ENCODE results near the gene ABHD17B. TPM values are rescaled to one million over a fixed set of nuclear protein-coding genes. Genes with fewer than 3 reads are reported as not detected.

Gene ABHD17B
- total RNA-seq, 2 experiments from 2014 or later: 11.4 to 11.7 TPM

DNA sequence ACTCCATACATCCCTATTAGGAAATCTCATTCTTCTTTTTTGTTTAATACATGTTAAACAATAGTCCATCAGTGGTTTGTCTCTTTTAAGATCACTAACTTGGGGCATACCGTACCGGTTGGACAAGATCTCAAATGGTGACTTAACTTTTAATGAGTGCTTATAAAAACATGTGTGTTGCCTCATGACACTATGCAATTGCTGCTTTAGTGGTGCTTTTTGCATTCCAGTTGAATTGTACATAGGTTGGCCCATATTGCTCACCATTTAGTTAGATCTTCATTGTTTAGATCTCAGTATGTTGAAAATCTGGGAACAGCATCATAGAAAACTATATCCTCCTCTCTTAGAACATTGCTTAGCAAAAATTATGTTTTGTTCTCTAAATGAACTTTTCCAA is 18.2 kb upstream of the ABHD17B start:
- H3K36me3 Mint-ChIP-seq: peaks cover 10% of the 10 kb centered on the region
- ChIA-PET CTCF (no interaction called here), POLR2A (no interaction called here)
- no peaks in the 10 kb centered on the region for H3K27me3 Mint-ChIP-seq
- H3K27ac Mint-ChIP-seq: no peak overlapping the region
- no peak for DNase-seq
- no peak overlapping the region for H3K4me3 Mint-ChIP-seq
- intact Hi-C loops (cut with micrococcal nuclease): no loop called here
- no peaks in the 10 kb centered on the region for H3K4me1 Mint-ChIP-seq (ENCODE audit: low read depth)
- H3K9me3 Mint-ChIP-seq: no peaks in the 10 kb centered on the region

DNA sequence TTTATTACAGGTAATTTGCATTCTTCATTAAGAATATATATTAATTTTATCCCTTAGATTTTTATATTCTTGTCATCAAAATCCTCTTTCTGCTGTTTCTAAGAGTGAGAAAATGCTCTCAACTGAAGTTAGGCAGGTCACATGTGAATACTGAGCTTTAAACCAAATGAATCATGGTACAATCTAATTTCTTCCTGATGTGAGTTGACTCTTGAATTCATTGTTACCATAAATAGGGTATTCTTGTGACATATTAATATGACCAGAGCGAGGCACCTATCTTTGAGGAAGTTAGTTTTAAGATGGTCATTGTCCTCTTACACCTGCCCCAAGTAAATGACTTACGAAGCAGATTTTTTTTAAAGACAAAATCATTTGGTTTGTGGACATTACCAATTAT is 17.8 kb upstream of the ABHD17B start:
- Mint-ChIP-seq H3K27me3 (no peaks in the 10 kb centered on the region), H3K4me3 (no peak overlapping the region), H3K36me3 (peaks cover 13% of the 10 kb centered on the region), H3K4me1 (ENCODE audit: low read depth) (no peaks in the 10 kb centered on the region), H3K27ac (no peak overlapping the region), H3K9me3 (no peaks in the 10 kb centered on the region)
- intact Hi-C loops (cut with micrococcal nuclease): no loop called here
- CTCF ChIA-PET: no interaction called here
- POLR2A ChIA-PET: no interaction called here
- no peak for DNase-seq

DNA sequence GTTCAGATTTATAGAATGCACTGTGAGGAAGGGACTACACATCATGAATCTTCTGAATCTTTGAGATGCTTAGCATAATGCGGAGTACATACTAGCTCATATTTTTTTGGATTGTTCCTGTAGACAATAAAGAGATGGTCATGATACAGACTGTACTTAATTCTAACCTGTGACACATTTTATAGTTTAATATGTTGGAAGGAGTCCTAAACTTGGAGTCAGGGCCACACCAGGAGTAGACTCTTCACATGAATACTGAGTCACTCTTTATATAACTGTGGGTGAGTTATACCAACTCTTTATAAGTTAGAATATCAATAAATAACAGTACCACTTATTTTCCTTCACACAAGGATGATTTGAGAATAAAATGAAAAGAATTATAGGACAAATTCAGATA is 17.4 kb upstream of the ABHD17B start:
- Mint-ChIP-seq H3K4me3 (no peak overlapping the region), H3K4me1 (ENCODE audit: low read depth) (no peaks in the 10 kb centered on the region), H3K27ac (no peak overlapping the region), H3K9me3 (no peaks in the 10 kb centered on the region), H3K27me3 (no peaks in the 10 kb centered on the region), H3K36me3 (peaks cover 13% of the 10 kb centered on the region)
- ChIA-PET POLR2A (no interaction called here), CTCF (interaction anchor here (0.6 to 0.7 kb wide), 2 partner anchors 28 to 121 kb away, joined by 3 read pairs; no protein-coding TSS in a partner anchor)
- DNase-seq: no peak
- intact Hi-C loops (cut with micrococcal nuclease): no loop called here

DNA sequence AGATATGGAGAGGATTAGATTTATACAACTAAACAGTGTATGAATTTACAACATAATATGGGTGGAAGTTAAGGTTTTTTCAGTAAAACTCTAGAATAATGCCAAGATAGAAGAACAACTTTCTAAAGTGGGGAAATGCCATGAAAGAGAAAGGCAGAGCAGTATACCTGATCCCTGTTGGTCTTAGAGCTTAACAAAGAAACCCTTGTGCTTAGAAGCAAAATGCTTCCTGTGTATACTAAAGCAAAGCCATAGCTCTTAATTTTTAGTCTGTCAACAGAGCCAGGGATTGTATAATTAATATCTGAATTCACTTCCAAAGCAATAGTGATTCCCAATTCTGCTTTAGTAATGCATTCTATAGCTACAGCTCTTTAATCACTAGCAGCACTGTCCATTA is 14.8 kb upstream of the ABHD17B start:
- DNase-seq: no peak
- H3K9me3 Mint-ChIP-seq: no peaks in the 10 kb centered on the region
- peaks cover 10% of the 10 kb centered on the region for H3K36me3 Mint-ChIP-seq
- intact Hi-C loops (cut with micrococcal nuclease): no loop called here
- H3K4me1 Mint-ChIP-seq (ENCODE audit: low read depth): no peaks in the 10 kb centered on the region
- CTCF ChIA-PET: interaction anchor here (1.3 to 2.1 kb wide), 2 partner anchors 98 to 107 kb away, joined by 4 read pairs; no protein-coding TSS in a partner anchor
- H3K27me3 Mint-ChIP-seq: no peaks in the 10 kb centered on the region
- H3K4me3 Mint-ChIP-seq: no peak overlapping the region
- no peak overlapping the region for H3K27ac Mint-ChIP-seq
- POLR2A ChIA-PET: interaction anchor here (1.3 kb wide), 1 partner anchor 10 kb away, joined by 3 read pairs; no protein-coding TSS in a partner anchor

DNA sequence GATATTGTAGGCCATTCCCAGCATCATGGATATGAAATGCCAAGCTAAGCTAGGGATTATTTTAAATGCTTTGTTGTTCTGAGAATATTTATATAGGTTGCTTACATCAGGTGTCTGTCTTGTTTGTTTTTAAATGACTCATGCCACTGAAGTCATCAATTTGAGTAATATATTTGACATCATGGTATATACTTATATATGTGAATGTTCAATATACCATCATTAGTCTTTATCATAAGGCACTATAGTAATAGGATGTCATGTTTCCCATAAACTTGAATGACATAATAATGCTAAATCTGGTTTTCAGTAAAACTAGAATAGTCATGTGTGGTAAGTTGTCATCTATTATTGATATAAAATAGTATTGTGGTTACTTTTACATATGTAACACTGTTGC is 13.6 kb upstream of the ABHD17B start:
- no peak for DNase-seq
- ChIA-PET POLR2A (no interaction called here), CTCF (interaction anchor here (1.3 kb wide), 1 partner anchor 105 kb away, joined by 4 read pairs; no protein-coding TSS in a partner anchor)
- Mint-ChIP-seq H3K4me1 (ENCODE audit: low read depth) (no peaks in the 10 kb centered on the region), H3K36me3 (peaks cover 10% of the 10 kb centered on the region), H3K4me3 (no peak overlapping the region), H3K27me3 (no peaks in the 10 kb centered on the region), H3K9me3 (no peaks in the 10 kb centered on the region), H3K27ac (no peak overlapping the region)
- intact Hi-C loops (cut with micrococcal nuclease): no loop called here

DNA sequence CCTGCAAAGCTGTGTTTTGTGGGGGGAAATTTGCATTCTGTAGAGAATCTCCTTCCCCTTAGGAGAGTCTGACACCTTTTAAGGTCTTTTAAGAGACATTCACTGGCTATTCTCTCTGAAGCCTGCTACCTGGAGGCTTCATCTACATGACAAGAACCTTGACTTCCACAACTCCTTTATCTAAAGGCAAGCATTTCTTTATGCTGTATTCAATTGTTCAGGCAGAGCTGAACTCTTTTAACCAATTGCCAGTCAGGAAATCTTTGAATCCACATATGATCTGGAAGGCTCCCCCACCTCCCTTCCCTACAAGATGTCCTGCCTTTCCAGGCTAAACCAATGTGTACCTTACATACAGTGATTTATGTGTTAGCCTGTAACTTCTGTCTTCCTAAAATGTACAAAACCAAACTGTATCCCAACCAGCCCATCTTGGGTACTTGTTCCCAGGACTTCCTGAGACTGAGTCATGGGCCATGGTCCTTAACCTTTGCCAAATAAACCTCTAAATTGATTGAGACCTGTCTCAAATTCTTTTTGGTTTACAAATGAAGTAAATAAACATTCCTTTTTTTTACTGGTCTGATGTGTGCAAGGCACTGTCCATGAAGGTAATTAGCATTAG is 10.3 kb upstream of the ABHD17B start:
- CTCF ChIA-PET: no interaction called here
- no peak overlapping the region for H3K27ac Mint-ChIP-seq
- no peak overlapping the region for H3K4me3 Mint-ChIP-seq

DNA sequence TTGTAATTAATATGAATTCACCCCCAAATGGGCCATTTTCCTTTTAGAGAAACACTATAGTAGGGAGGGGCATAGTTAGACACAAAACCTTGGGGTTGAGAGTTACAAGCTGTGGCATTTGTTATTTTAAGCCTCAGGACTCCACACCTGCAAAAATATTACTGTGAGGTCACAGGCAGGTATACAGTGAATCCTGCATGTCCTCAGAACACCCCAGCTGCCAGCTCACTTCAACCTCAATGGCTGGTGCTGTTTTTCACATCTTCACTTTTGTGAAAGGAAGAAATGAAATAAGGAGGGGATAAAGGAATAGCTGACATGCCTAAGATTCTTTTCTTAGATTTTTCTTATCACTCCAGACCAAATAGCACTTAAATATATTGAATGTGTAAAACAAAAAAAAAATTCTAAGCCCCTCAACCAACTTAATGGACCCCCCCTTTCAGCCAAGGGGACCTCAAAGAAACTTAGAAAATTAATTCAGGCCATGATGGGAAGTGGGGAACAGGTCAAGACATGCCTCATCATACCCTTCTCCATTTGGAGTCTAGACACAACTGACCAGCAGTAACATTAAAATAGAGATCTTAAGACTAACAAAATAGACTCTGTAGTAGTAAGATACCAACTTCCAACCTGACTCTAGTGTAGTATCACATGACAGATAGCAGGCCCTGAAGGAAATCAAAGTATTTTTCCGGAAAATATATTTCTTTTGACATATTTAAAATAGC is 9.6 kb upstream of the ABHD17B start:
- peaks cover 20% of the 10 kb centered on the region for H3K36me3 Mint-ChIP-seq
- DNase-seq: no peak
- peaks cover 17% of the 10 kb centered on the region for H3K4me1 Mint-ChIP-seq (ENCODE audit: low read depth)
- ChIA-PET CTCF (interaction anchor here (1.4 kb wide), 1 partner anchor 105 kb away, joined by 7 read pairs; no protein-coding TSS in a partner anchor), POLR2A (no interaction called here)
- H3K27ac Mint-ChIP-seq: no peak overlapping the region
- H3K9me3 Mint-ChIP-seq: no peaks in the 10 kb centered on the region
- no peaks in the 10 kb centered on the region for H3K27me3 Mint-ChIP-seq
- intact Hi-C loops (cut with micrococcal nuclease): no loop called here
- no peak overlapping the region for H3K4me3 Mint-ChIP-seq

More for the DNA sequence above, 10.3 kb upstream of the ABHD17B start:
- no peaks in the 10 kb centered on the region for H3K27me3 Mint-ChIP-seq
- POLR2A ChIA-PET: no interaction called here
- no peak for DNase-seq
- intact Hi-C loops (cut with micrococcal nuclease): no loop called here
- H3K4me1 Mint-ChIP-seq (ENCODE audit: low read depth): peaks cover 14% of the 10 kb centered on the region
- peaks cover 20% of the 10 kb centered on the region for H3K36me3 Mint-ChIP-seq
- no peaks in the 10 kb centered on the region for H3K9me3 Mint-ChIP-seq

DNA sequence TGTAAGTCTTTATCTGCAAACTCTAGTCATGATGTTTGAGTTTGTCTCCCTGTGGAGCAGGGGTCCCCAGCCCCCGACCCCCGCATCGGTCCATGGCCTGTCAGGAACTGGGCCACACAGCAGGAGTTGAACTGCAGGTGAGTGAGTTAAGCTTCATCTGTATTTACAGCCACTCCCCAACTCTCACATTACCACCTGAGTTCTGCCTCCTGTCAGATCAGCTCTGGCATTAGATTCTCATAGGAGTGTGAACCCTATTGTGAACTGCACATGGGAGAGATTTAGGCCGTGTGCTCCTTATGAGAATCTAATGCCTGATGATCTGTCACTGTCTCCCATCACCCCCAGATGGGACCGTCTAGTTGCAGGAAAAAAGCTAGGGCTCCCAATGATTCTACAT is 7.4 kb upstream of the ABHD17B start:
- Mint-ChIP-seq H3K36me3 (peaks cover 15% of the 10 kb centered on the region), H3K27me3 (no peaks in the 10 kb centered on the region), H3K27ac (no peak overlapping the region), H3K4me3 (no peak overlapping the region), H3K4me1 (ENCODE audit: low read depth) (peaks cover 33% of the 10 kb centered on the region), H3K9me3 (no peaks in the 10 kb centered on the region)
- intact Hi-C loops (cut with micrococcal nuclease): loop anchor here (10.0 kb wide), 5 partner anchors 234 to 1664 kb away; partner anchors contain the start of genes SMC5 and TMC1
- ChIA-PET POLR2A (no interaction called here), CTCF (no interaction called here)
- DNase-seq: no peak

DNA sequence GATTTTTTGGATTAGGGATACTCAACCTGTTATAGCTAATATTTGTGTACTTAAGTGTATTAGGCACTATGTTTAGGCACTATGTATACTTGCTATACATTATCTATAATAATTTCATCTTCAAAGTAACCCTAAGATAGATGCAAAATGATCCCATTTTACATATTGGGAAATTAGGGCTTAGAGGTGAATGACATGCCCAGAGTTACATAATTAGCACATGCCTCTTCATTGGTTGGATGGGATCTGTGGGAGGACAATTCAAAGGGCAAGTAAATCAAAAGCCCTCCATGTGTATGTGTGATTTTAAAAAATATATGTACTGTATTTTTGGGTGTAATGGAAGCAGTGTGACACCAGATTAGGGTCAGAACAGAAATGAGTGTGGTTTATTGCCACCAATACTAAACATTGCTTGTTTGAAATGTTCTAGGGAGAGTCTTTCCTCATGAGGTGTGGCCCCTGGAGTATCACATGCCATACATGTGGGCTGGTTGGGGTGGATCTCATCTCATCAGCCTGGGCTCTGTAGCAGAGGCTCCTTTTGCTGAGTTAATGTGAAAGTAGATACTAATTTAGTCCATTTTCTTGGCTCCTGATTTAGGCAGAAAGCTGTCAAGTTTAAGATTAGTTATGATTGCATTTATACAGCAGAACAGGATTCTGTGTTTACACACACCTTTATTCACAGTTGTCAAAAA is 6.0 kb upstream of the ABHD17B start:
- Mint-ChIP-seq H3K9me3 (no peaks in the 10 kb centered on the region), H3K4me1 (ENCODE audit: low read depth) (peaks cover 43% of the 10 kb centered on the region), H3K27ac (no peak overlapping the region), H3K27me3 (no peaks in the 10 kb centered on the region), H3K36me3 (peaks cover 10% of the 10 kb centered on the region), H3K4me3 (no peak overlapping the region)
- ChIA-PET CTCF (interaction anchor here (0.6 to 1.0 kb wide), 2 partner anchors 49 to 97 kb away, joined by 3 read pairs; no protein-coding TSS in a partner anchor), POLR2A (no interaction called here)
- intact Hi-C loops (cut with micrococcal nuclease): loop anchor here (10.0 kb wide), 5 partner anchors 232 to 1662 kb away; partner anchors contain the start of genes SMC5 and TMC1
- peak; percentile 56 for DNase-seq

DNA sequence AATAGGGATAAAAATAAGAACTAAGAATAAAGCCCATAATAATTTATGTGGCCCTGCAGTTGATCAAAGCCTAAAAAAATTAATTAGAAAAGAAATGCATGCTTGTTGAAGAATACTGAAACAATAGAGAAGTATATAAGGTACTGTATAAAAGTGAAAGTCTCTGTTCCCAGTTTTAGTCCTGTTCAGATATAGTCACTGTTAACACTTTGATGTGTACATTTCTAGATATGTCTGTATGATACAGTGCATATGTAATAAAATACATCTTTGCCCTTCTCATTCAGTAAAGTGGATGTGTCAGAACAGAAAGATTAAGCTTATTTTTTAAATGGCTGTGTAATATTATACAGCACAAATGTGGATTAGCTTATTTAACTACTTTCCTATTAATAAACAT is 4.5 kb upstream of the ABHD17B start:
- no peak overlapping the region for H3K4me3 Mint-ChIP-seq
- H3K9me3 Mint-ChIP-seq: no peaks in the 10 kb centered on the region
- CTCF ChIA-PET: interaction anchor here (0.6 to 1.4 kb wide), 6 partner anchors 18 to 111 kb away, joined by 3 to 5 read pairs (median 4); no protein-coding TSS in a partner anchor

DNA sequence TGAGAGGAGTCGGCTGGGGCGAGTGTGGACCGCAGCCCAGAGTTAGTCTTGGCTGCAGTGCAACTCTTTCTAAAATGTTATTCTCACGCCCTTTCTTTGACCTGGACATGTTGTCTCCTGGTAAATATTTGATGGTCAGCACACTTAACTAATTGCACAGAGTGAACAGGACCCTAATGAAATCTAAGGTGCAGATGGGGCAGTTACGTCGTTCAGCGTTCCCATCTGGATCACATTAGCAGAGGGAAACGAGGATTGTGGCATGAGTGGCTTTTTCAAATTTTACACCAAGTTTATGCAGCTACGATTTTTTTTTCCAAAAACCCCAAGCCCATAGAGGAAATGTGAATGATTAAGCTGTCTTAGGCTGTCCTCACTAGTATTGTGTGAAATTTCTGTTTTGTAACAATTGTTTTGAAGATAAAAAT is 929 bp upstream of the ABHD17B start:
- peak overlapping the region; percentile 92 for H3K27ac Mint-ChIP-seq
- no peaks in the 10 kb centered on the region for H3K9me3 Mint-ChIP-seq
- ChIA-PET POLR2A (interaction anchor here (1.1 to 1.5 kb wide), 3 partner anchors 13 to 147 kb away, joined by 3 to 6 read pairs (median 4); no protein-coding TSS in a partner anchor), CTCF (interaction anchor here (1.0 to 1.9 kb wide), 4 partner anchors 13 to 113 kb away, joined by 3 to 11 read pairs (median 6); no protein-coding TSS in a partner anchor)
- H3K27me3 Mint-ChIP-seq: no peaks in the 10 kb centered on the region
- intact Hi-C loops (cut with micrococcal nuclease): loop anchor here (1.0 to 10.0 kb wide), 14 partner anchors 11 to 1657 kb away; partner anchors contain the start of genes SMC5, TMC1 and ZFAND5
- H3K4me3 Mint-ChIP-seq: peak overlapping the region; percentile 97
- peaks cover 54% of the 10 kb centered on the region for H3K4me1 Mint-ChIP-seq (ENCODE audit: low read depth)
- peaks cover 6% of the 10 kb centered on the region for H3K36me3 Mint-ChIP-seq
- no peak for DNase-seq

More for the DNA sequence above, 4.5 kb upstream of the ABHD17B start:
- Mint-ChIP-seq H3K4me1 (ENCODE audit: low read depth) (peaks cover 48% of the 10 kb centered on the region), H3K27ac (no peak overlapping the region), H3K27me3 (no peaks in the 10 kb centered on the region), H3K36me3 (peaks cover 16% of the 10 kb centered on the region)
- no peak for DNase-seq
- POLR2A ChIA-PET: interaction anchor here (1.0 to 1.2 kb wide), 2 partner anchors 10 to 149 kb away, joined by 3 to 4 read pairs; no protein-coding TSS in a partner anchor
- intact Hi-C loops (cut with micrococcal nuclease): loop anchor here (10.0 kb wide), 5 partner anchors 231 to 1661 kb away; partner anchors contain the start of genes SMC5 and TMC1
